Measurements from ENCODE around the gene FAM149A. TPM values are rescaled to one million over a fixed set of nuclear protein-coding genes. Genes with fewer than 3 reads are reported as not detected.

The FAM149A gene
- total and polyA plus RNA-seq, 2 donors (not counting 1 experiment from before 2014, with no cell fraction given), result 0.12 TPM; not detected in 1

DNA sequence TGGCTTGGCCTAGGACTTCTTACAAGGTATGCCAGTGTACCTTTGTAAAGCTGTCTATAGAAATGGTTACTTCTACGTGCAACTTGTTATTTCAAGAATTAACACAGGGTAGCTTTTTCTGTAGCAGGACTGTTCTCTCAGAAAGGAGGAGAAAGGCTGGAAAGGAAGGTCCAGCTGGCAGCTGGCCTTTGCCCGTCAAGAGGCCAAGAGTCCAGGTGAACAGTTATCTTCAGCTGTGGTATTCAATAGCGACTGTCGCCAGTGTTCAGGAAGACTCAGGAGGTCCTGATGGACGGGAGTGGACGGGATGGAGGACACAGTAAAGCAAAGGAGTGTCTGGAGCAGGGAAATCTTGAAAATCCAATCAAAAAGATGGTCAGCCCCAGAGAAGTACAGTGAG, 91.6 kb downstream of the FAM149A start:
- no peak for ATAC-seq (ENCODE audit: low read depth)
- Histone ChIP-seq H2AFZ (ENCODE audit: insufficient read depth, low read depth, low read length, poor library complexity, severe bottlenecking) (no peak overlapping the region), H3K9ac (ENCODE audit: low read length) (no peak overlapping the region), H3K9me3 (ENCODE audit: control extremely low read depth in 1 of 3, control insufficient read depth in 2 of 3, insufficient read depth in 1 of 3, low read length in 2 of 3) (no peaks in the 10 kb centered on the region), H3K36me3 (replicated peaks in 1 of 2; ENCODE audit: control extremely low read depth in 1 of 2, control insufficient read depth in 1 of 2, extremely low read depth in 1 of 2, insufficient read depth in 2 of 2, low read length in 1 of 2) (no peaks in the 10 kb centered on the region), H3K4me3 (ENCODE audit: control extremely low read depth in 1 of 5, extremely low read depth in 1 of 5, insufficient read depth in 1 of 5, low read depth in 2 of 5, low read length in 4 of 5) (no peak overlapping the region), H4K20me1 (ENCODE audit: control insufficient read depth, insufficient read depth, low read length, poor library complexity, severe bottlenecking) (no peaks in the 10 kb centered on the region), H3K4me1 (ENCODE audit: control insufficient read depth in 2 of 2, insufficient read depth in 2 of 2, low read length in 2 of 2) (peaks cover 7% of the 10 kb centered on the region in 2 donors), H3K79me2 (ENCODE audit: control insufficient read depth, insufficient read depth, low read length) (no peaks in the 10 kb centered on the region), H3K27me3 (replicated peaks in 1 of 4; ENCODE audit: control extremely low read depth in 1 of 4, control insufficient read depth in 3 of 4, insufficient read depth in 4 of 4, low read length in 3 of 4) (no peaks in the 10 kb centered on the region), H3K4me2 (replicated peaks; ENCODE audit: low read depth, low read length, poor library complexity, severe bottlenecking) (no peak overlapping the region), H3K27ac (ENCODE audit: low read length in 2 of 2) (no peak overlapping the region)
- ChIA-PET CTCF (no interaction called here), POLR2A (no interaction called here)
- Mint-ChIP-seq H3K27me3 (no peaks in the 10 kb centered on the region), H3K4me1 (peaks cover 15% of the 10 kb centered on the region), H3K27ac (no peak overlapping the region), H3K4me3 (no peak overlapping the region), H3K9me3 (ENCODE audit: insufficient read depth) (no peaks in the 10 kb centered on the region)
- 93% methylated on average over 6 of the region's 6 CpGs for WGBS (ENCODE audit: insufficient coverage)
- intact Hi-C loops (cut with micrococcal nuclease), result loop anchor here (10.0 kb wide), 2 partner anchors 131 to 801 kb away; partner anchors contain the start of genes ANKRD37, LRP2BP and TLR3
- DNase-seq, result no peak
- TF ChIP-seq, protein P1, sequence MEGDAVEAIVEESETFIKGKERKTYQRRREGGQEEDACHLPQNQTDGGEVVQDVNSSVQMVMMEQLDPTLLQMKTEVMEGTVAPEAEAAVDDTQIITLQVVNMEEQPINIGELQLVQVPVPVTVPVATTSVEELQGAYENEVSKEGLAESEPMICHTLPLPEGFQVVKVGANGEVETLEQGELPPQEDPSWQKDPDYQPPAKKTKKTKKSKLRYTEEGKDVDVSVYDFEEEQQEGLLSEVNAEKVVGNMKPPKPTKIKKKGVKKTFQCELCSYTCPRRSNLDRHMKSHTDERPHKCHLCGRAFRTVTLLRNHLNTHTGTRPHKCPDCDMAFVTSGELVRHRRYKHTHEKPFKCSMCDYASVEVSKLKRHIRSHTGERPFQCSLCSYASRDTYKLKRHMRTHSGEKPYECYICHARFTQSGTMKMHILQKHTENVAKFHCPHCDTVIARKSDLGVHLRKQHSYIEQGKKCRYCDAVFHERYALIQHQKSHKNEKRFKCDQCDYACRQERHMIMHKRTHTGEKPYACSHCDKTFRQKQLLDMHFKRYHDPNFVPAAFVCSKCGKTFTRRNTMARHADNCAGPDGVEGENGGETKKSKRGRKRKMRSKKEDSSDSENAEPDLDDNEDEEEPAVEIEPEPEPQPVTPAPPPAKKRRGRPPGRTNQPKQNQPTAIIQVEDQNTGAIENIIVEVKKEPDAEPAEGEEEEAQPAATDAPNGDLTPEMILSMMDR (IDR thresholded peaks at IDR 0.05), result no peak
- TF ChIP-seq EZH2 (IDR thresholded peaks at IDR 0.05; ENCODE audit: borderline replicate concordance, insufficient read depth, low read depth, low read length, poor library complexity, severe bottlenecking), result no peak

DNA sequence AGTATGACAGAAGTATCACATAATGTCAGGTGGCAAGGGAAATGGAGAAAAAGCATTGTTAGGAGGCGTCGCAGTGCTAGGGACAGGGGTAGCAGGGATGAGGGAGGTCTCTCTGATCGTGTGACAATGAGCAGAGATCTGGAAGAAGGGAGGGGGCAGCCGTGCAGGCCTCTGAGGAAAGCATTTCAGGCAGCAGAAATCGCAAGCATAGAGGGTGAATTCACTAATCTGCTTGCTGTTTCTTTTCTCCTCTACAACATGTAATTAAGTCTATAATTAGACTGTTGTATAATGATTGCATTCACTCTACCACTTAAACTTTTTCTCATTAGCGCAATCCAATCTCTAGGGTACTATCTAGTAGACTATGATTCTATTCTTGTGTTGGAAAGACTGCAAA, 96.0 kb downstream of the FAM149A start:
- H3K4me3 Mint-ChIP-seq, result no peak overlapping the region
- no peak overlapping the region for H3K9ac ChIP-seq (ENCODE audit: low read length)
- no peak overlapping the region for H3K4me3 ChIP-seq (ENCODE audit: control extremely low read depth in 1 of 5, extremely low read depth in 1 of 5, insufficient read depth in 1 of 5, low read depth in 2 of 5, low read length in 4 of 5)
- no peaks in the 10 kb centered on the region for H3K27me3 ChIP-seq (replicated peaks in 1 of 4; ENCODE audit: control extremely low read depth in 1 of 4, control insufficient read depth in 3 of 4, insufficient read depth in 4 of 4, low read length in 3 of 4)
- WGBS (ENCODE audit: insufficient coverage), result 94% methylated on average over 3 of the region's 6 CpGs
- TF ChIP-seq, protein P1 (IDR thresholded peaks at IDR 0.05), result no peak
- no peak overlapping the region for H3K27ac Mint-ChIP-seq
- no peak overlapping the region for H2AFZ ChIP-seq (ENCODE audit: insufficient read depth, low read depth, low read length, poor library complexity, severe bottlenecking)
- H3K4me2 ChIP-seq (replicated peaks; ENCODE audit: low read depth, low read length, poor library complexity, severe bottlenecking), result no peak overlapping the region
- ChIA-PET CTCF (no interaction called here), POLR2A (no interaction called here)
- peaks cover 20% of the 10 kb centered on the region for H3K4me1 Mint-ChIP-seq
- H3K79me2 ChIP-seq (ENCODE audit: control insufficient read depth, insufficient read depth, low read length), result no peaks in the 10 kb centered on the region
- H4K20me1 ChIP-seq (ENCODE audit: control insufficient read depth, insufficient read depth, low read length, poor library complexity, severe bottlenecking), result no peaks in the 10 kb centered on the region
- no peaks in the 10 kb centered on the region for H3K36me3 ChIP-seq (replicated peaks in 1 of 2; ENCODE audit: control extremely low read depth in 1 of 2, control insufficient read depth in 1 of 2, extremely low read depth in 1 of 2, insufficient read depth in 2 of 2, low read length in 1 of 2)
- DNase-seq (no peak), ATAC-seq (ENCODE audit: low read depth) (no peak)
- H3K9me3 ChIP-seq (ENCODE audit: control extremely low read depth in 1 of 3, control insufficient read depth in 2 of 3, insufficient read depth in 1 of 3, low read length in 2 of 3), result no peaks in the 10 kb centered on the region
- H3K4me1 ChIP-seq (ENCODE audit: control insufficient read depth in 2 of 2, insufficient read depth in 2 of 2, low read length in 2 of 2), result peaks cover 0 to 4% of the 10 kb centered on the region in 2 donors
- H3K27me3 Mint-ChIP-seq, result no peaks in the 10 kb centered on the region
- no peak overlapping the region for H3K27ac ChIP-seq (ENCODE audit: low read length in 2 of 2)
- intact Hi-C loops (cut with micrococcal nuclease), result no loop called here
- H3K9me3 Mint-ChIP-seq (ENCODE audit: insufficient read depth), result peaks cover 4% of the 10 kb centered on the region

All from B cell (primary cell).